BJ (cell line): Measurements from ENCODE around the gene ARHGEF5. TPM values are rescaled to one million over a fixed set of nuclear protein-coding genes. Genes with fewer than 3 reads are reported as not detected.

Experiments
- CTCF ChIA-PET: fragments of 350-600 bp; formaldehyde crosslinking; extraction: SDS; loops from one replicate; lab custom pipeline; 2021; ENCODE audit warnings: antibody characterized with exemption, inconsistent platforms; lab: Yijun Ruan, JAX
- POLR2A ChIA-PET: fragments of 300-600 bp; sonication (Branson Sonifier 250); formaldehyde crosslinking; extraction: SDS; loops from one replicate; lab custom pipeline; 2021; ENCODE audit warnings: antibody characterized with exemption; lab: Charles Lee
- DNase-seq: peaks from one replicate; pipeline ENCODE4 v3.0.0-alpha.2; 2011; ENCODE audit warnings: low read depth
- H3K27me3 ChIP-seq: 2 replicates; pipeline ENCODE4 v1.6.0; 2011; ENCODE audit warnings: low read length; ENCODE audit not compliant: control insufficient read depth, insufficient read depth
- H3K36me3 ChIP-seq: 2 replicates; pipeline ENCODE4 v1.5.1; 2011; ENCODE audit warnings: low read length; ENCODE audit not compliant: control insufficient read depth, insufficient read depth
- H3K4me3 ChIP-seq: 2 replicates; pipeline ENCODE4 v1.5.1; 2011; ENCODE audit warnings: low read depth, mild to moderate bottlenecking, control low read depth, low read length
- CTCF ChIP-seq: IDR thresholded peaks from 2 replicates; pipeline ENCODE4 v1.5.1; 2011; ENCODE audit warnings: low read depth, mild to moderate bottlenecking, control low read depth, inconsistent platforms, low read length, moderate library complexity; ENCODE audit not compliant: insufficient read depth
- polyA plus RNA-seq: library from polyadenylated mRNA; depleted of rRNA; stranded (reverse); fragments of >200 nt; gene quantifications from 2 replicates; pipeline ENCODE4 v1.2.3, GENCODE V29; 2011

ARHGEF5 gene
- polyA plus RNA-seq, 1 experiment: 8.9 TPM

- DNase-seq: no peak
- Histone ChIP-seq H3K4me3 (no peak overlapping the region), H3K27me3 (no peaks in the 10 kb centered on the region), H3K36me3 (no peaks in the 10 kb centered on the region)
- POLR2A ChIA-PET: no interaction called here
- TF ChIP-seq CTCF: no peak
- CTCF ChIA-PET: no interaction called here
Observed at GRCh38 chr7:144398911-144399310, 43.7 kb downstream of the ARHGEF5 start.

- no peaks in the 10 kb centered on the region for H3K36me3 ChIP-seq
- ChIA-PET CTCF (no interaction called here), POLR2A (no interaction called here)
- DNase-seq: no peak
- H3K27me3 ChIP-seq: no peaks in the 10 kb centered on the region
- H3K4me3 ChIP-seq: no peak overlapping the region
- no peak for TF ChIP-seq CTCF
Observed at GRCh38 chr7:144399946-144400345, 44.7 kb downstream of the ARHGEF5 start.

GRCh38 chr7:144401490-144401889 is 46.3 kb downstream of the ARHGEF5 start:
- ChIA-PET CTCF (interaction anchor here (2.3 kb wide), 1 partner anchor 10 kb away, joined by 8 read pairs; no protein-coding TSS in a partner anchor), POLR2A (no interaction called here)
- no peak for TF ChIP-seq CTCF
- no peaks in the 10 kb centered on the region for H3K36me3 ChIP-seq
- no peak overlapping the region for H3K4me3 ChIP-seq
- DNase-seq: no peak
- H3K27me3 ChIP-seq: no peaks in the 10 kb centered on the region

- H3K36me3 ChIP-seq: no peaks in the 10 kb centered on the region
- no peaks in the 10 kb centered on the region for H3K27me3 ChIP-seq
- POLR2A ChIA-PET: no interaction called here
- CTCF ChIA-PET: interaction anchor here (0.9 to 2.3 kb wide), 2 partner anchors 9 to 11 kb away, joined by 3 to 8 read pairs; no protein-coding TSS in a partner anchor
- no peak for TF ChIP-seq CTCF
- DNase-seq: no peak
- no peak overlapping the region for H3K4me3 ChIP-seq
Observed at GRCh38 chr7:144403102-144403501, 47.9 kb downstream of the ARHGEF5 start.

- ChIA-PET POLR2A (no interaction called here), CTCF (interaction anchor here (2.2 kb wide), 1 partner anchor 34 kb away, joined by 4 read pairs; no protein-coding TSS in a partner anchor)
Observed at GRCh38 chr7:144403649-144404061, 48.5 kb downstream of the ARHGEF5 start, which contains the start of gene NOBOX. TSS of gene NOBOX (minus strand) at chr7:144403693.

More at GRCh38 chr7:144403649-144404061, 48.5 kb downstream of the ARHGEF5 start, which contains the start of gene NOBOX:
- H3K36me3 ChIP-seq: no peaks in the 10 kb centered on the region
- no peak for DNase-seq
- no peaks in the 10 kb centered on the region for H3K27me3 ChIP-seq
- no peak for TF ChIP-seq CTCF
- no peak within 1 kb of the TSS for H3K4me3 ChIP-seq
